Psoas muscle (tissue), 8 donors: ENCODE results near the gene PDS5B. TPM values are rescaled to one million over a fixed set of nuclear protein-coding genes. Genes with fewer than 3 reads are reported as not detected.

ENCODE experiments used
- ATAC-seq, 4 donors: fragments of 200-7000 bp; cut with Tn5 transposase; one replicate each; pipeline ENCODE4 v1.9.1; 2020; ENCODE audit warnings: moderate library complexity in 3 of 4, mild to moderate bottlenecking in 2 of 4
- DNase-seq, 2 donors: peaks; one replicate each; pipeline ENCODE4 v3.0.0-alpha.2; 2020
- H3K27ac ChIP-seq: fragments of 200-600 bp; one replicate; pipeline ENCODE4 v1.8.0; 2022
- H3K27me3 ChIP-seq, 3 donors: fragments of 200-600 bp in 1 of 3; one replicate each; pipeline versions ENCODE4 v1.6.1 to v1.8.0; 2013 to 2022; ENCODE audit warnings: low read length in 2 of 3, mild to moderate bottlenecking in 2 of 3, moderate library complexity in 1 of 3; ENCODE audit not compliant: insufficient read depth in 3 of 3
- H3K36me3 ChIP-seq, 2 donors: fragments of 200-600 bp in 1 of 2; one replicate each; pipeline versions ENCODE4 v1.6.1 to v1.8.0; 2013 to 2022; ENCODE audit warnings: low read depth in 1 of 2, mild to moderate bottlenecking in 1 of 2, moderate library complexity in 1 of 2; ENCODE audit not compliant: insufficient read depth in 1 of 2
- H3K4me1 ChIP-seq: fragments of 200-600 bp; one replicate; pipeline ENCODE4 v1.8.0; 2022
- H3K4me3 ChIP-seq: fragments of 200-600 bp; one replicate; pipeline ENCODE4 v1.8.0; 2022; ENCODE audit warnings: mild to moderate bottlenecking
- H3K9me3 ChIP-seq: fragments of 200-600 bp; one replicate; pipeline ENCODE4 v1.8.0; 2022
- CTCF ChIP-seq: fragments of 200-600 bp; IDR thresholded peaks from one replicate; pipeline ENCODE4 v1.8.0; 2022; ENCODE audit warnings: antibody characterized with exemption
- WGBS, 3 donors: extraction: QIAGEN DNeasy Blood & Tissue Kit; methylation state at CpG; one replicate each; pipeline versions ENCODE4 v1.1.6 to v1.1.7; 2013; 5-methylcytosine and 5-hydroxymethylcytosine counted together
- intact Hi-C, 2 donors: fragments of 100-400 bp; cut with DNase I; formaldehyde crosslinking; loops; one replicate each; pipeline versions ENCODE4 v1.11.0 to v1.14.2; 2022
- polyA plus RNA-seq, 3 donors: library from polyadenylated mRNA; stranded (reverse); fragments of 200-250 nt; gene quantifications; one replicate each; pipeline ENCODE4 v1.2.3, GENCODE V29; 2013
- total RNA-seq, 4 donors: library from RNA; stranded (reverse); fragmentation: NEBNext Ultra II Directional in 2 of 4; extraction: Animal tissue kit (Norgen Biotek cat#: 25700) in 2 of 4; gene quantifications; one replicate each; pipeline versions ENCODE4 v1.2.1 to v1.2.4, GENCODE V29; 2021 to 2023
- donor health status: healthy with polysubstance abuse.
- donor health status: DM: no; HTN: no; CAD: no; lungs with moderate emphysema.
- donor health status: Bipolar disorder and iron deficiency.
- donor health status: healthy.
- donor health status: DM: yes; HTN: yes; CAD: no.
- donor health status: DM: no; HTN: no; CAD: no.
- donor health status: DM: no; HTN: no; CAD: no.
- donor health status: DM: yes; HTN: yes; CAD: no.

Gene PDS5B
- total and polyA plus RNA-seq, 7 donors: 3.6 to 28.1 (median 18.3) TPM

GRCh38 chr13:32751340-32751739 is 165.1 kb downstream of the PDS5B start:
- H3K9me3 ChIP-seq: no peaks in the 10 kb centered on the region
- WGBS, 3 donors: 94 to 98% (median 98%) methylated on average over 4 of the region's 4 CpGs
- H3K4me3 ChIP-seq: no peak overlapping the region
- no peak for TF ChIP-seq CTCF
- H3K27ac ChIP-seq: no peak overlapping the region
- peaks cover 6 to 42% of the 10 kb centered on the region in 2 donors for H3K36me3 ChIP-seq
- ATAC-seq (no peak), DNase-seq (no peak)
- H3K27me3 ChIP-seq: no peaks in the 10 kb centered on the region
- H3K4me1 ChIP-seq: no peaks in the 10 kb centered on the region
- intact Hi-C loops: no loop called here

- 95 to 96% (median 96%) methylated on average over 4 of the region's 4 CpGs for WGBS, 3 donors
- H3K9me3 ChIP-seq: no peaks in the 10 kb centered on the region
- H3K36me3 ChIP-seq: peaks cover 2 to 32% of the 10 kb centered on the region in 2 donors
- H3K27ac ChIP-seq: no peak overlapping the region
- H3K4me1 ChIP-seq: no peaks in the 10 kb centered on the region
- ATAC-seq (no peak), DNase-seq (no peak)
- no peak for TF ChIP-seq CTCF
- intact Hi-C loops: no loop called here
- H3K27me3 ChIP-seq: no peaks in the 10 kb centered on the region
- no peak overlapping the region for H3K4me3 ChIP-seq
Observed at GRCh38 chr13:32752311-32752710, 166.1 kb downstream of the PDS5B start.

GRCh38 chr13:32752997-32753606 is 166.8 kb downstream of the PDS5B start:
- no peak for ATAC-seq

GRCh38 chr13:32754179-32754578 is 167.9 kb downstream of the PDS5B start:
- intact Hi-C loops: no loop called here

More at GRCh38 chr13:32752997-32753606, 166.8 kb downstream of the PDS5B start:
- DNase-seq: no peak
- H3K9me3 ChIP-seq: no peaks in the 10 kb centered on the region
- peaks cover 2 to 32% of the 10 kb centered on the region in 2 donors for H3K36me3 ChIP-seq
- H3K4me1 ChIP-seq: no peaks in the 10 kb centered on the region
- intact Hi-C loops: no loop called here
- no peaks in the 10 kb centered on the region for H3K27me3 ChIP-seq
- no peak overlapping the region for H3K27ac ChIP-seq
- no peak for TF ChIP-seq CTCF
- 93 to 96% (median 94%) methylated on average over 3 of the region's 3 CpGs for WGBS, 3 donors
- H3K4me3 ChIP-seq: no peak overlapping the region

More at GRCh38 chr13:32754179-32754578, 167.9 kb downstream of the PDS5B start:
- no peak for TF ChIP-seq CTCF
- Histone ChIP-seq H3K27me3 (no peaks in the 10 kb centered on the region), H3K27ac (no peak overlapping the region), H3K4me1 (no peaks in the 10 kb centered on the region), H3K4me3 (no peak overlapping the region), H3K36me3 (peaks cover 2 to 36% of the 10 kb centered on the region in 2 donors), H3K9me3 (no peaks in the 10 kb centered on the region)
- DNase-seq (no peak), ATAC-seq (no peak)
- 95 to 100% (median 97%) methylated on average over 1 of the region's 1 CpG for WGBS, 3 donors
